Right lobe of liver (tissue), 4 donors: Measurements from ENCODE around the gene EZH1.

Source experiments
- POLR2A ChIP-seq: fragments of 450-650 bp; IDR thresholded peaks from one replicate; pipeline ENCODE4 v1.6.1; 2017; ENCODE audit warnings: antibody characterized with exemption, mild to moderate bottlenecking
- TF ChIP-seq, protein P1 (sequence below), 4 donors: fragments of 200-600 bp in 3 of 4; fragments of 450-650 bp in 1 of 4; IDR thresholded peaks; one replicate each; pipeline versions ENCODE4 v1.5.1 to v1.8.0; 2016 to 2022; ENCODE audit warnings: antibody characterized with exemption in 4 of 4, mild to moderate bottlenecking in 2 of 4
- donor health status: DM: no; HTN: no; CAD: no.
- donor health status: DM: no; HTN: no; CAD: no.
- donor health status: DM: no; HTN: yes; CAD: no.

DNA sequence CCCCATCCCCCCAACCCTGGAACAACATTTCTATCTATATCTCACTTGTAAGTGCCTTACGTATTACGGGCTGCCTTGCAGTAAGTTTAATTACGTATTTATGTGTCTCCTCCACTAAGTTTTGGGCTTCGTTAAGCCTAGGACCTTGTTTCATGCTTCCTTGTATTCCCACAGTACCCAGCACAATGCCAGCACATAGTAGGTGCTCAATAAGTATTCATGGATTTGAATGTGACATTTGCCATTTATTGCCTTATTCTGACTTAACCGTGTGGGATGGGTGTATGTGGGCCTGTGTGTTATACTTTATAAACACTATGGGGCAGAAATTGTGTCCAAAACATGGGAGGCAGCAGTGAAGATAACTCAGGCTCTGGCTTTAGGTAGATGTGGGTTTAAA is 47.7 kb upstream of the EZH1 start:
- TF ChIP-seq, protein P1, sequence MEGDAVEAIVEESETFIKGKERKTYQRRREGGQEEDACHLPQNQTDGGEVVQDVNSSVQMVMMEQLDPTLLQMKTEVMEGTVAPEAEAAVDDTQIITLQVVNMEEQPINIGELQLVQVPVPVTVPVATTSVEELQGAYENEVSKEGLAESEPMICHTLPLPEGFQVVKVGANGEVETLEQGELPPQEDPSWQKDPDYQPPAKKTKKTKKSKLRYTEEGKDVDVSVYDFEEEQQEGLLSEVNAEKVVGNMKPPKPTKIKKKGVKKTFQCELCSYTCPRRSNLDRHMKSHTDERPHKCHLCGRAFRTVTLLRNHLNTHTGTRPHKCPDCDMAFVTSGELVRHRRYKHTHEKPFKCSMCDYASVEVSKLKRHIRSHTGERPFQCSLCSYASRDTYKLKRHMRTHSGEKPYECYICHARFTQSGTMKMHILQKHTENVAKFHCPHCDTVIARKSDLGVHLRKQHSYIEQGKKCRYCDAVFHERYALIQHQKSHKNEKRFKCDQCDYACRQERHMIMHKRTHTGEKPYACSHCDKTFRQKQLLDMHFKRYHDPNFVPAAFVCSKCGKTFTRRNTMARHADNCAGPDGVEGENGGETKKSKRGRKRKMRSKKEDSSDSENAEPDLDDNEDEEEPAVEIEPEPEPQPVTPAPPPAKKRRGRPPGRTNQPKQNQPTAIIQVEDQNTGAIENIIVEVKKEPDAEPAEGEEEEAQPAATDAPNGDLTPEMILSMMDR (IDR thresholded peaks at IDR 0.05): no peak
- TF ChIP-seq POLR2A: no peak
